NCI-H146 (cell line): ENCODE results near the gene ARID5B.
A peak's percentile ranks its signal among the peaks of the same experiment; 100 is the strongest.

Experiments used
- DNase-seq: peaks from one replicate; lab custom pipeline; 2025; lab: John Stamatoyannopoulos, UW

Gene ARID5B

GRCh38 chr10:62077330-62078015 is 176.0 kb downstream of the ARID5B start:
- peak; percentile 16 for DNase-seq

- DNase-seq: no peak
Measured at GRCh38 chr10:62079885-62080559, 178.5 kb downstream of the ARID5B start.

- no peak for DNase-seq
Measured at GRCh38 chr10:62080905-62081304, 179.4 kb downstream of the ARID5B start.

GRCh38 chr10:62081341-62082270 is 180.1 kb downstream of the ARID5B start:
- peak; percentile 63 for DNase-seq

DNA sequence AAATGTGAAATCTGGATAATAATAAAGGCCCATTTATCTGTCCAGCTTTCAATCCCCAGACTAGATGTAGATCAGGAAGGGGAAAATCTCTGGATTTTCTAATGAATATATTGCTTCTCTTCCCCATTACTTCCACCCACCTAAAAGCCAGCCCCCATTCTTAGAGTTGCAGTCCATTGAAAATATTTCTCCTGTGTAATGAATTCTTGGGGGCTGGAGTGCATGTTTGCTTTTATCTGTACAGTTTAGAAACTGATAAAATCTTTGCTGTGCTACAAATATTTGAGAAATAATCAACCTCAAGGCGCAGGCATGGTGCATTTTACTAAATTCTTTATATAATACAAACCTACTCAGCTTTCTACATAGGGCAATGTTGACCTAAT is 180.8 kb downstream of the ARID5B start:
- no peak for DNase-seq

DNA sequence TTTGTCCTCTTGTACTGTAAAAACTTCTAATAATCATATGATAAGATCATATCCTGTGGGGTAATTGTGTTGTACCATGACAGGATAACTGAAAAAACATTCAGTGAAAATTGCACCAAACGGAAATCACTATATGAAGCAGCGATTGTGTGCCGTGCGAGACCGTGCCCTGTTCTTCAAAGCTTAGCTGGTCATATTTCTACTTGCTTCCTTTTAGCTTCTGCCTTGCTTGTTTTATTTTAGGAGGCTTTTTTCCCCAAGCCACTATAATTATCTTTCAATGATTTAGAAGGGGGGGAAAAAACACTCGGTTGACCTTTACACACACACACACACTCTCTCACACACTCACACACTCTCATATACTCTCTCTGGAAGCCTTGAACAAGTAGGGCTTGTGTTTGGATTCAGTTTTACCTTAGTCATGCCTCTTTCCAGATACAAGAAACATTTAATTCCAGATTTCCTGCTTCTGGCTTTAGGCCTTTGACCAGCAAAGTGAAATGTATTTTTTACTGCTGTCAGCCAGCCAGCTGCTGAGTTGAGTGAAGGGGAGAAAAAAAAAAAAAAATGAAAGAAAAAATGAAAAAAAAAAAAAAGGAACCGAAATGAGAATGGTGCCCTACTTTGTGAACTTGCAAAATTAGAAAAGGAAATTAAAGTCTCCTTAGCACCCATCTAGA is 181.4 kb downstream of the ARID5B start:
- peak; percentile 57 for DNase-seq

DNA sequence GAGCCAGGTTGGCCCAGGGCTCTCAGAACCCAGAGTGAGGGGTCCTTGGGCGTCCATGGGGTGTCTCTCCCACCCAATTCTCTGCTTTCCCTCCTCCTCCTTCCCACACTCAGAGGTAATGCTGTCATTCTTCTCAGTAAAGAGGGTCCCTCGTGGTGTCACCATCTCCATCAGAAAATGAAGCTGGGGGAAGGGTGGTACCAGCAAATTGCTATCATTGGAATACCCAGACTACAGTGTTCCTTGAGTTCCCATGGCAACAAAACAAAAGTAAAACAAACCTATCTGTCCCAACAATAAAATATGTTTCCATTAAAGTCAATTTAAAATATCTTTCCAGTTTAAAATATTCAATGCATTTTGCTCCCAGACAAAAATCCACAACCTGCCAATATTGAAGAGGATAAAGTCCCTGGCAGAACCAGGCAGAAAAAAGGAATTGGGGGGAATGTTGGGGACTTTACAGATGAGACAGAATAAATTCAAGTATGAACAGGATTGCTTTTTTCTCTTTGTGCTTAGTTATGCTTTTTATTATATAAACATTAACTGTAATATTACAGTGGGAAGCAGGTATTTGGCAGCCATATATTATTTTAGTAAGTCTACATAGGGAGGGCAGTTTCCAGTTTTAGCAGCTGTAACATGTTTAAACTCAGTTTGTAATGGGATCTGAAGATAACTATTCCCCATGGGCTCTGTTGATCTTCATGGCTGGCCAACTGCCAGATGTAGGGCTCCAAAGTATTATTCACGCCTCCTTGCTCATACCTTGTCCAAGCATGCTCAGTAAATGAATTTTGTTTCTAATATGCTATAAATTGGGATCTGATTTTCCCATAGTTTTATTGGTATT is 182.1 kb downstream of the ARID5B start:
- peak; percentile 54 for DNase-seq

DNA sequence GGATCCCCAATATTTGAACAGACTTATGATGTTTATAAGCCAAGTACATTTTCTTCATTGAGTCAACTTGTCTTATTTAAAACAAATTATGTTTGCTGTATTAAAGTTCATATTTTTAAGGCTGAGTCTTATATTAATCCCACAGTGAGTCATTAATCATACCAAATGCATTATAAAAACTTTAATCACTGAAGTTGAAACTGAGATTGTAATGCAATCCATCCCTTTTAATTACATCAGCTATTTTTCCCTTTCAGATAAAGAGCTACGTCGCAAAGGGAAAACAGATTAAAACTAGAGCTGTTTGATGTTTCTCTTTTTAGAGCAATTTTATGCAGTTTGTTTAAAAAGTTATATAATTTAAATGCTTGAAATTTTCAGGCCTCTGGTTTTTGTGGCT is 183.0 kb downstream of the ARID5B start:
- DNase-seq: no peak

- no peak for DNase-seq
Measured at GRCh38 chr10:62085404-62085803, 183.9 kb downstream of the ARID5B start.

- no peak for DNase-seq
Measured at GRCh38 chr10:62085821-62086220, 184.3 kb downstream of the ARID5B start.

- DNase-seq: no peak
Measured at GRCh38 chr10:62087329-62087728, 185.8 kb downstream of the ARID5B start.

GRCh38 chr10:62088786-62089185 is 187.3 kb downstream of the ARID5B start:
- DNase-seq: no peak

GRCh38 chr10:62092301-62093030 is 191.0 kb downstream of the ARID5B start:
- no peak for DNase-seq

DNA sequence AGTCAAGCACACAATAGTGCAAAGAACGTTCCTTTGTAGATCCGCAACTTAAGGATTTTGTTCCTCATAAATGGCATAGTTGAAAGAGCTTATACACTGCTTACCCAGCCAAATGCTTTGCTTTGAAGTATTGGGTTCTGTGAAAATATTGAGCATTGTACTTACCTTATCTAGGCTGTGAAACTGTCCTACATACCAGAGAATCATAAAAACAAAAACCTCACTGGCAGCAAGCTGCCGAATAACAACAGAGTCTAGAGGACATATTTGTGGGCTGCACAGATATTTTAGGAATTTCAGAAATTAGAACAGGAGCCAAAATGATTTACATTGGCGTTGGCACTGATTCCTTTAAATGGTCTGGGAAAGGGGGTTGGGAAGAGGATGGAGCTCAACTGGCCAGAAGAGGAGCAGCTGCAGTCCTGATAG is 192.4 kb downstream of the ARID5B start:
- no peak for DNase-seq

DNA sequence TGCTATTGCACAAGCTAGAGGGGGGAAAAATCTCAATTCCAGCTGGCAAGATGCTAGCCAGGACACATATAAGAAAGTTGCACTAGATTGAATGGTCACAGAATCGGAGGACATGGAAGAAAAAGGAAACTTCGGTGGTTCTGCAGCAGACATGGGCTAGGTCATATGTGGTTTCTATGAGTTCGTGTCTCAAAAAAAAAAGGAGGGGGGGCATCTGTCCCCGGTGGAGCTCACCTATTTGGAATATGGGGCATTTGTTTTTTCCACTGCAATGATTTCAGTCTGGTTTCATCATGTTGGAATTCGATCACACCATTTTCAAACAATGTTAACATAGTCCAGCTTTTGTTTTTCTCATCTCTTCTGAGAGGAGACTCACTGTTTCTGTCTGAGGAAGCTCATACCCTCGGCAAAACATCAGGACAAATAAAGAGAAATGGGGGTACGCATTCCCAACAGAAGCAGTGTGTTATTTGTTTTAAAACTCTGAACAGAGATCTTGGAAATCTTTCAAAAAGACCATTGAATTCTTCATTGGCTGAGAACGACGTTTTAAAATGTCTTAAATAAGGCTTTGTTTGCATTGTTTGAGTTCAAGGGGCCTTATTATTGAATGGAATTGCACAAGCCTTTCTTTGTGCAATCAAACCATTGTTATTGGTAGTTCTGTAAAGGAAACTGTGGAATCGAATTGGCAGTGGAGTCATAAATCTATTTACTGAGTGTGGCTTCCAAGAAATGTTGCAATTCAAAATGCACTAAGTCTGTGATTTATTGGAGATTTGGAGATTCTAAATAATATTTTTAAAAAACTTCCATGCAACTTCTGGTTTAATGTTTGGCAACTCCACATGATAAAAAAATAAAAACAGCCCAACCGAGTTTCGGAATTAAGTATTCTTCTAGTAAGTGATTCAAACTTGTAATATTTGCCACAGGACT is 194.0 kb downstream of the ARID5B start:
- no peak for DNase-seq

- no peak for DNase-seq
Measured at GRCh38 chr10:62096256-62096933, 194.9 kb downstream of the ARID5B start.

- DNase-seq: no peak
Measured at GRCh38 chr10:62098278-62099121, 197.0 kb downstream of the ARID5B start.

DNA sequence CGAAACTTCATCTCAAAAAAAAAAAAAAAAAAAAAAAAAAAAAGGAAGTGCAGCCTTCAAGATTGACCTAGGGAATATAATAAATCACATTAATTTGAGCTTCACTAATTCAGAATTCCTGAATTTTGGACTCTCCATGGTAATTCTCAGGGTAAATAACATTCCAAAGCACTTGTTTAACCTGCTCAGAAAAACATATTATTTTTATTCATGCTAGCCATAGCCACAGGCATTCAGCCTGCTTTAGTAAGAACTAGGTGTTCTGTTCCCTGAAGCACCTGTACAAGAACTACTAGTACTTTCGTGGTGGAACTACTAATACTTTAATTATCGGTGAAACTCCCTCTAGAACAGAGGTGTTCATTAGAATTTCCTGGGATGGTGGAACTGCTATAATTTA is 197.8 kb downstream of the ARID5B start:
- DNase-seq: no peak
